Right hindlimb (tissue), 1 donor: ENCODE results near the gene GALNT2.

Experiments
- DNase-seq: peaks from one replicate; pipeline ENCODE4 v3.0.0-alpha.2; 2018

GALNT2 gene

GRCh38 chr1:230117694-230118093, 50.7 kb downstream of the GALNT2 start:
- no peak for DNase-seq

GRCh38 chr1:230119340-230119739, 52.3 kb downstream of the GALNT2 start:
- DNase-seq = no peak

DNA sequence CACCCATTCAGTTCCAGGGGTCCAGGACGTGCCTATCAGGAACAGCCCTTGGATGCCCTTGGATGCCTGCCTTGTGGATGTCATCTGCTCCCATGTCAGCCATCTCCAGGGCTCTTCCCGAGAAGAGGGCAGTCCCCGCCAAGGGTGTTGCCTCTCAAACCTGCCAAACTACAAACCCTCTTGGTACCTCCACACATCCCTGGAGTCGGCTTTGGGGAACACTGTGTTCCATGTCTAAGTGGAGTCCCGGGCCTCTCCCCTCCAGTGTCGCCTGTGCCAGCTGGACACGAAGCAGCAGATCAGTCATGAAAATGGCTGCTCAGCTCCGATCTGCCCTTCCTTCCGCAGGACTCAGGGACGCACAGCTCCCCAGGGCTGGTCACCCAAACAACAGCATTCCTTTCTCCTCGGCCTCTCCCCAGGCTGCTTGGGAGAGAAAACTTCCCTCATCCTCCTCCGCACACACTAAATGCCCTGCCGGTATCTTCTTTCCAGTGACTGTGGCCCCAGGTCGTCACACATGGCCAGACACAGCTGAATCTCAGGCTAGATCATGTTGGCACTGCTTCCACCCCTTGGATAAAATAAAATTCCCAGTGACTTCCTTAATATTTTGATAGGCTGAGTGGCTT, 53.4 kb downstream of the GALNT2 start:
- no peak for DNase-seq

DNA sequence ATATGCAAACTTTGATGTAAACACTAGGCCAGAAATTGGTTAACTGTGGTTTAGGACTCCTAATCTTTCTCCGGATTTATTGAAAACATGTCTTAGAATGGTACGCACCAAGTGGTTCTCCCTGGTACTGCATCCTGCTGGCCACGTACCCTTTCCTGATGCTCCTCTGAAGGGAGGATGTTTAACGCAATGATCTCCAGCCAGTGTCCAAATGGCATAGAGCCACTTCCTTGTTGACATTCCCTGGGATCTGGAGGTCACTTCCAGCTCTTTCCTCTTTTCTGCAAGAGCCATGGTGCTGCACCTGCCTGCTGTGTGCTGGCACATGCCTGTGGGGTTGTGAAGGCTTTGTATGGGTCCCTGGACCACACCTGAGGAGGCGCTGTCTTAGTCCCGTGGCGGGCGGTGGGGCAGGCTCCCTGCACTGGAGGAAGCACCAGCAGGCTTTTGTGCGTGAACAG, 53.9 kb downstream of the GALNT2 start:
- no peak for DNase-seq

- no peak for DNase-seq
Measured at GRCh38 chr1:230121950-230122349, 54.9 kb downstream of the GALNT2 start.

DNA sequence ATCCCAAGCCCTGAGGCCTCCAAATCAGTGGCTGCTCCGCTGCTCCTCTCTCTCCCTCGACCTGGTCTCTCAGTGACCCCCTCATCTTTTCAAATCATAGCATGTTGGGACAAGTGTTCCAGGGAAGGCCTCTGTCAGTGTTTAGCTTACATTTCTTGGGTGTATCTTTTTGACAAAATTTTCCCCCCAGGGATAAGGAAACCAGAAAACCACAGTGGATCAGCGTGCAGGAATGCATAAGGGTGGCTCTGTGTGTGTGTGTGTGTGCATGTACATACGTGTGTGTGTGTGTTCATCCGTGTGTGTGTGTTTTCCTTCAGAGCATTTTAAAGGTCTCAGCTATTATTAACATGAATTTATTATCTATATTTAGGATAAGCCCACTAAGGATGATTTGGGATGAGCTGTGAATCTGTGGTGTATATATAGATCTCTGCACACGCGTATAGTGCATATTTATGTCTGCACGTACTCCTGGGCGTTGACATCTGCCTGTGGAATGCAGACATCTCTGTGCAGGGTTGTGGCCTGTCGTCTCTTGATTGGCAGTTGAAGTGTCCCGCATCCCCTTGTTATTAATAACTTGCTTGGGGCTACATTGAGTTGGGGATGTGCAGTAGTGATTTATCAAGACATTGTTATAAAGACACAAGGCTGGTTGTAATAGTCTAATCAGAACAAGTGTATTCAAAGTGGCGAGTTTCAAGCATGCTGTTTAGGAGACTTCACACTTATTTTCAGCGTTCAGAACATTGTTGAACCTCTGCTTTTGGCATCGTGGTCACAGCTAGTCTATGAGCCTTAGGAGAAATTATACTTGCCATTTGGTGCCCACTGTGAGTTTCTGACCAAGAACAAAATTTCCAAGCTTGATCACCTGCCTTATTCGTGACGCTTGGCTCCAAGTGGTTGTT, 55.6 kb downstream of the GALNT2 start:
- no peak for DNase-seq

DNA sequence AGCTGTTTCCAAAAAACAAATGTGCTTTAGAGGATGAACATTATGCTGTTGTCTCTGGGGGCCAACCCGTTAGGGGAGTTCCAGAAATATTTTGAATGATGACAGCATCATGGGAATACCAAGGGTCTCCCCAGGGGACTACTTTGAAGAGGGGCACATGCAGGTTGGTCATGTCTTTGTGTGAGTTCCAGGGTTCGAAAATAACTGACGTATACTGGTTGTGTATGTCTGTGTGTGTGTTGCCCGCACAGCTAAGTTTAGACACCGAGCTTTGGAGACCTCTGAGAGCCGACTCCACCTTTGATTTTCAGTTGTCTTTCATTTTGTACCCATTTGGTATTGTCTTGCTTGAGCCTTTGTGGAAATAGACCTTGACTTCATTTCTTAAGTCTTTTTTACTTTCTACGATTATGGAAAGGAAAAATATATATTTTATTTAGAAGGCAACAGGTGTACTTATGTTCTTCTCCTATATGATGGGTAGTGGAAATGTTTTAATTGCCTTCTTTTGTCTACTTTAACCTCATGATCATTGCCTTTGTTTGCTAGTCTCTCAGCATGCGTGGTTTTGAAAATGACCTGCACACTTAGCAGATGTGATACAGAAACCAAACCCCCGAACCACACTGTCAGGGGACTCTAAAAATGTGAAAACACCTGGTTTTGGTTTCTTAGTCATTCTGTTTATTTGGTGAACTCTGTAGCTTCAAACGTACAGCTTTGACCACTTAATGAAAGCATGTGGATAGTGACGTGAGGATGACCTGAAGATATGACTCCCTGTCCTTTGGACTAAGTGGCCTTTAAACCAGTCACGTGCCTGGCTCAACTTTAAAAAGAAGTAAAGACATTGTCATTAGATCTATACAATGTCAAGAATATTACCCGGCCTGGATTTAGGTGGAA, 56.5 kb downstream of the GALNT2 start:
- DNase-seq = no peak

GRCh38 chr1:230124186-230125128, 57.4 kb downstream of the GALNT2 start:
- no peak for DNase-seq

GRCh38 chr1:230125141-230125540, 58.1 kb downstream of the GALNT2 start:
- DNase-seq = no peak

- DNase-seq = no peak
Measured at GRCh38 chr1:230125640-230126528, 58.8 kb downstream of the GALNT2 start.

DNA sequence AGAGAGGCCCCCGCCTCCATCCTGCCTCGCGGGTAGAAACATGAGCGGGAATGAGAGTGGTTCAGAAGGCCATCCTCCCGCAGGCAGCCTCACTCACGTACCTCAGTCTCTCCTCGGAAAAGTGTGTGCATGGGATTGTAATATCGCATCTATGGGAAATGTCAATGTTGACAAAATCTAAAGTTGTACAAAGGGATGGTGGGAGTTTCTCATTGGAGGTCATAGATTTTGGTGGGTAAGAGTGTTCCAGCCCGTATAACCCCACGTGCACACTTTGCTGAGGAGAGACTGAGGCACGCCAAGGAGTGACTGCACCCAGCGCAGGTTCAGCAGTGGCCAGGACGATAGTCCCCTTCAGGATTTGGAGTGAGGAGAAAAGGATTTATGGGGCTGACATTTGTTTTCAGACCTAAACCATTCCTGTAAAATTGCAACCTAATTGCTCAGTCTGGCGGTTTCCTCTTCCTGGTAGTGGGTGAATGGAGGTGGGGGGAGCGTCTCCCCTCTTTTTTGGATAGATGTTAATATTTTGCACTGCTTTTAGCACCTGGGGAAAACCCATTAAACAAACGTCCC, 59.6 kb downstream of the GALNT2 start:
- no peak for DNase-seq

DNA sequence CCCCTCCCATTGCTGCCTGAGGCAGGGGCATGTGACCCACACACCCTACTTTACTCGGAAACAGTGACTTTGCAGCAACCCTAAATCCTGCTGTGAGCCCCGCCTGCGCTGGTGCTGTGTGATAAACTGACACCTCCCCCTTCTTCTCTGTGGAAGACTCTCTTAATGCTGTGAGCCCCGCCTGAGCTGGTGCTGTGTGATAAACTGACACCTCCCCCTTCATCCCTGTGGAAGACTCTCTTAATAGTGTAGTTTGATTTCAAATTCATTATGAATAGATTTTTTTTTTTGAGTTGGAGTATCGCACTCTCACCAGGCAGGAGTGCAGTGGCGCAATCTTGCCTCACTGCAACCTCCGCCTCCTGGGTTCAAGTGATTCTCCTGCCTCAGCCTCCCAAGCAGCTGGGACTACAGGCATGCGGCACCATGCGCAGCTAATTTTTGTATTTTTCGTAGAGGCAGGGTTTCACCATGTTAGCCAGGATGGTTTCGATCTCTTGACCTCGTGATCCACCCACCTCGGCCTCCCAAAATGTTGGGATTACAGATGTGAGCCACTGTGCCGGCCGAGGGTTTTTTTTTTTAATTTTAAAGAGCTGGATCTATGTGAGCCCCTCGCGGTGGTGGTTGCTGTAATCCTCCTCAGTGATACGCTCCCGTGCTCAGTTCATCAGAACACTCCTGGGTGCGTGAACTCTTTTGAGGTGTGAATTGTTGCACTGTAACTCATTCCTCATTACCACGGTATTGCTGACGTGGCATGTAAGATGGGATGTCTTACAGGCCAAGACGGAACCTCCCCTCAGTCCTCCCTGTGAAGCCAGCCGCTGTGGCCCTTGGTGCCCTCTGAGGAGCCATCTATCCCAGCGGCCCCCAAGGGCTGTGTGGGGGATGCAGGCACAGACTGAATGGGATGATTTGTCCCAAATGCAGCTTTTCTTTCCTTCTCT, 60.3 kb downstream of the GALNT2 start:
- DNase-seq = no peak

DNA sequence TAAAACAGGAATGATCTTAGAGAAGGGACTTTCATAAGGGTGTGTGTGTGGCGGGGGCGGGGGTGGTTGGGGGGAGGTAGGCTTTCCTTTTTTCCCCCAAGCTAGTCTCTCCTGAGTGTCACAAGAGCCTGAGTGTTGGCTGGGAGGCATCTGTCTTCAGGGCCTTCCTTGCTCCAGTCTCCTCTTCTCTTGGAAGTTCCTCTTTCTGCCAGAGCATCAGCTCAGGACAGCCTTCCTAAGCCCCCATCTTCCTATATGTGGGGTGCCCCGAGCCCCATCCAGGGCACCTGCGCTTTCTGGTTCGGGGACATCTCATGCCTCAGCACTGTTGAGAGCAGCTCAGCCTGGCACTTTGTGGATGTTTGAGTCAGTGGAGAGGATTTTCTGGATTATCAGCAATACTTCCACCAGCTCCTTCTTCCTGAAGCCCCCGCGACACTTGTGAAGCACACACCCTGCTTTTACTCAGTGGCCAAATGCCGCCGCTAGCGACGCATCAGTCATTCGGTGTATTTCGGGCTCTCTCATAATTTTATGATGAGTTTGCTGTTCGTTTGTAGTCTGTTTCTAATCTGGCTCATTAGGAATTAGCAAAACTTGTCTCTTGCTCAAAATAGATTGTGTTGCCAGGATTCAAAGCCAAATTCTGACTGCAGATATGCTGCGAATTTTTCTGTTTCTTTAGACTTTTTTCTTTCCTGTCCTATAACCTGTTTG, 61.7 kb downstream of the GALNT2 start:
- DNase-seq = no peak

DNA sequence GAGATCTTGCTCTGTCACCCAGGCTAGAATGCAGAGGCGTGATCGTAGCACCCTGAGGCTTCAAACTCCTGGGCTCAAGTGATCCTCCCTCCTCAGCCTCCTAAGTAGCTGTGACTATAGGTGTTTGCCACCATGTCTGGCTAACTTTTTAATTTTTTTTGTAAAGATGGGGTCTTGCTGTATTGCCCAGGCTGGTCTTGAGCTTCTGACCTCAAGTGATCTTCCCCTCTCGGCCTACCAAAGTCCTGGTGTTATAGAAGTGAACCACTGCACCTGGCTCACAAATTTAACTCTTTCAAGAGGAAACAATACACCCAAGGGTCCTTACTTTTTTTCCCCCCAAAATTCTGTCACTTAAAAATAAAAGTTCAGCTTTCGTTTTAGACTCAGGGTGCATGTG, 62.3 kb downstream of the GALNT2 start:
- DNase-seq = no peak

GRCh38 chr1:230130172-230130944, 63.3 kb downstream of the GALNT2 start:
- DNase-seq = no peak

GRCh38 chr1:230131457-230131856, 64.4 kb downstream of the GALNT2 start:
- no peak for DNase-seq

GRCh38 chr1:230132758-230133157, 65.7 kb downstream of the GALNT2 start:
- no peak for DNase-seq

- no peak for DNase-seq
Measured at GRCh38 chr1:230135726-230136125, 68.7 kb downstream of the GALNT2 start.
